Activated T-helper 2 cell treated with anti-CD3 and anti-CD28 coated beads, Interferon-gamma antibody, Interleukin-2, Interleukin-4, amounts not matched to agents 10 μg/mL and 5 μg/mL and 100 μg/mL, durations not matched to agents 14 hours and 24 hours and 36 hours (primary cell): Measurements from ENCODE around the gene FBXL19. TPM values are rescaled to one million over a fixed set of nuclear protein-coding genes. Genes with fewer than 3 reads are reported as not detected.
A peak's percentile ranks its signal among the peaks of the same experiment; 100 is the strongest.

ENCODE experiments used
- DNase-seq: peaks from one replicate; pipeline ENCODE4 v3.0.0; 2021; ENCODE audit warnings: low spot score
- H3K27ac Mint-ChIP-seq: one replicate; pipeline ENCODE4 v1.8.0; 2021; ENCODE audit warnings: mixed read lengths
- H3K27me3 Mint-ChIP-seq: one replicate; pipeline ENCODE4 v1.8.0; 2021; ENCODE audit warnings: low read depth, mixed read lengths
- H3K36me3 Mint-ChIP-seq: one replicate; pipeline ENCODE4 v1.8.0; 2021; ENCODE audit warnings: low read depth, mixed read lengths
- H3K4me1 Mint-ChIP-seq: one replicate; pipeline ENCODE4 v1.8.0; 2021; ENCODE audit warnings: low read depth, mixed read lengths
- H3K4me3 Mint-ChIP-seq: one replicate; pipeline ENCODE4 v1.8.0; 2021; ENCODE audit warnings: low read depth, mild to moderate bottlenecking, moderate library complexity, mixed read lengths
- H3K9me3 Mint-ChIP-seq: one replicate; pipeline ENCODE4 v1.8.0; 2021; ENCODE audit warnings: mixed read lengths
- intact Hi-C: fragments of 100-400 bp; cut with micrococcal nuclease; formaldehyde crosslinking; loops from one replicate; pipeline ENCODE4 v1.15.1; 2023
- total RNA-seq: library from RNA; stranded (reverse); gene quantifications from 2 replicates; pipeline ENCODE4 v1.2.3, GENCODE V29; 2022

The FBXL19 gene
- total RNA-seq, 1 donor from 2014 or later, result 34.4 TPM

- Mint-ChIP-seq H3K27ac (no peak overlapping the region), H3K27me3 (no peaks in the 10 kb centered on the region), H3K36me3 (peaks cover 7% of the 10 kb centered on the region), H3K9me3 (peaks cover 4% of the 10 kb centered on the region), H3K4me3 (peak overlapping the region; percentile 8), H3K4me1 (peaks cover 36% of the 10 kb centered on the region)
- intact Hi-C loops, result no loop called here
- DNase-seq, result no peak
Observed at GRCh38 chr16:30900588-30900987, 22.8 kb upstream of the FBXL19 start.

GRCh38 chr16:30901201-30902028 is 22.0 kb upstream of the FBXL19 start:
- peaks cover 7% of the 10 kb centered on the region for H3K36me3 Mint-ChIP-seq
- peak overlapping the region; percentile 29 for H3K27ac Mint-ChIP-seq
- DNase-seq, result no peak
- intact Hi-C loops, result loop anchor here (1.0 to 2.0 kb wide), 3 partner anchors 21 to 57 kb away; no protein-coding TSS in a partner anchor
- H3K27me3 Mint-ChIP-seq, result no peaks in the 10 kb centered on the region
- peaks cover 35% of the 10 kb centered on the region for H3K4me1 Mint-ChIP-seq
- H3K4me3 Mint-ChIP-seq, result peak overlapping the region; percentile 48
- peaks cover 4% of the 10 kb centered on the region for H3K9me3 Mint-ChIP-seq

DNA sequence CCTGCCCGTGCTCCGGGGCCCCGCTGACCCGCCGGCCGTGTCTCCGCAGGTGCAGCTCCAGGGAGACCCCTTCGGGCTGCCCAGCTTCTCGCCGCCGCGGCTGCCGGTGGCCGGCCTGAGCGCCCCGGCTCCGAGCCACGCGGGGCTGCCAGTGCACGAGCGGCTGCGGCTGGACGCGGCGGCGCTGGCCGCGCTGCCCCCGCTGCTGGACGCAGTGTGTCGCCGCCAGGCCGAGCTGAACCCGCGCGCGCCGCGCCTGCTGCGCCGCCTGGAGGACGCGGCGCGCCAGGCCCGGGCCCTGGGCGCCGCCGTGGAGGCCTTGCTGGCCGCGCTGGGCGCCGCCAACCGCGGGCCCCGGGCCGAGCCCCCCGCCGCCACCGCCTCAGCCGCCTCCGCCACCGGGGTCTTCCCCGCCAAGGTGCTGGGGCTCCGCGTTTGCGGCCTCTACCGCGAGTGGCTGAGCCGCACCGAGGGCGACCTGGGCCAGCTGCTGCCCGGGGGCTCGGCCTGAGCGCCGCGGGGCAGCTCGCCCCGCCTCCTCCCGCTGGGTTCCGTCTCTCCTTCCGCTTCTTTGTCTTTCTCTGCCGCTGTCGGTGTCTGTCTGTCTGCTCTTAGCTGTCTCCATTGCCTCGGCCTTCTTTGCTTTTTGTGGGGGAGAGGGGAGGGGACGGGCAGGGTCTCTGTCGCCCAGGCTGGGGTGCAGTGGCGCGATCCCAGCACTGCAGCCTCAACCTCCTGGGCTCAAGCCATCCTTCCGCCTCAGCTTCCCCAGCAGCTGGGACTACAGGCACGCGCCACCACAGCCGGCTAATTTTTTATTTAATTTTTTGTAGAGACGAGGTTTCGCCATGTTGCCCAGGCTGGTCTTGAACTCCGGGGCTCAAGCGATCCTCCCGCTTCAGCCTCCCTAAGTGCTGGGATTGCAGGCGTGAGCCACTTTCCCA is 21.1 kb upstream of the FBXL19 start:
- H3K27me3 Mint-ChIP-seq, result no peaks in the 10 kb centered on the region
- H3K9me3 Mint-ChIP-seq, result peaks cover 4% of the 10 kb centered on the region
- intact Hi-C loops, result loop anchor here (1.0 to 2.0 kb wide), 3 partner anchors 20 to 58 kb away; no protein-coding TSS in a partner anchor
- H3K4me3 Mint-ChIP-seq, result peak overlapping the region; percentile 96
- H3K4me1 Mint-ChIP-seq, result peaks cover 28% of the 10 kb centered on the region
- peaks cover 7% of the 10 kb centered on the region for H3K36me3 Mint-ChIP-seq
- peak; percentile 60 for DNase-seq
- H3K27ac Mint-ChIP-seq, result peak overlapping the region; percentile 100

DNA sequence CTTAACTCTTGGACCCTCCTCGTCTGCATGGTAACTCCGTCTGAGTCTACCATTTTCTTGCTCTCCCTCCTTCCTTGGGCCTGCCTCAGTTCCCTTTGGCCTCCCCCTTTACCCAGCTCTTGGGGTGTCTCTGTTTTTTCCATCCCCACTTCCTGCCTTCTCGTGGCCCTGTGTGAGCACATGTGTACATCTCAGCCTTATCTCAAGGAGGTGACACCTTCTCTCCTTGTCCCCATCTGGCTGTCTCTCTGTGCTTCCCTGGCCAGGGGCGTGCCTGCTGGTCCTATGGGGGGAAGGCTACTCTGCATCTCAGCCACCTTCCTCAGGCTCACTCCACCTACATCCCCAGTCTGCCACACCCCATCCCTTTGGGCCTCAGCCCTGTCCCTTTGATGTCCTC is 20.4 kb upstream of the FBXL19 start:
- peaks cover 7% of the 10 kb centered on the region for H3K36me3 Mint-ChIP-seq
- intact Hi-C loops, result loop anchor here (2.0 kb wide), 1 partner anchor 28 kb away; no protein-coding TSS in a partner anchor
- H3K27ac Mint-ChIP-seq, result peak overlapping the region; percentile 100
- peaks cover 4% of the 10 kb centered on the region for H3K9me3 Mint-ChIP-seq
- H3K27me3 Mint-ChIP-seq, result peaks cover 2% of the 10 kb centered on the region
- no peak for DNase-seq
- peaks cover 32% of the 10 kb centered on the region for H3K4me1 Mint-ChIP-seq
- H3K4me3 Mint-ChIP-seq, result peak overlapping the region; percentile 96

DNA sequence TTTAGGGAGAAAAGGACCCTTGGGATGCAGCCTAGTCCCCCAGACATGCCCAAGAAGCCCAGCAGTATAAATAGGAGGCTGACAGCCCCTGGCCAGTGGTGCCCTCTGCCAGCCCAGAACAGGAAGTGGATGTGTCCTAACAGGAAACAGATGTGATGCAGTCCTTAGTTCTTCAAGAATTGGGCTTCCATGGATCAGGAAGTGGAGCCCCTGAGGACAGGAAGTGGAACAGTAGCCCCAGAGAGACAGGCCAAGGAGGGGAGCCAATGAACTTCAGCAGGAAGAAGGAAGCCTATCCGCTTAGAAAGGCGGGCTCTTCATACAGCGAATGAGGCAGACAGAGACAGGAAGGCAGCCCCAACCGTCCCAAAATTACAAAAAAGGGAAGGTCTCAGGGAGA is 19.8 kb upstream of the FBXL19 start:
- Mint-ChIP-seq H3K36me3 (peaks cover 7% of the 10 kb centered on the region), H3K9me3 (peaks cover 4% of the 10 kb centered on the region), H3K27ac (peak overlapping the region; percentile 86), H3K4me3 (no peak overlapping the region), H3K27me3 (peaks cover 2% of the 10 kb centered on the region), H3K4me1 (peaks cover 32% of the 10 kb centered on the region)
- no peak for DNase-seq
- intact Hi-C loops, result loop anchor here (2.0 kb wide), 1 partner anchor 29 kb away; no protein-coding TSS in a partner anchor

DNA sequence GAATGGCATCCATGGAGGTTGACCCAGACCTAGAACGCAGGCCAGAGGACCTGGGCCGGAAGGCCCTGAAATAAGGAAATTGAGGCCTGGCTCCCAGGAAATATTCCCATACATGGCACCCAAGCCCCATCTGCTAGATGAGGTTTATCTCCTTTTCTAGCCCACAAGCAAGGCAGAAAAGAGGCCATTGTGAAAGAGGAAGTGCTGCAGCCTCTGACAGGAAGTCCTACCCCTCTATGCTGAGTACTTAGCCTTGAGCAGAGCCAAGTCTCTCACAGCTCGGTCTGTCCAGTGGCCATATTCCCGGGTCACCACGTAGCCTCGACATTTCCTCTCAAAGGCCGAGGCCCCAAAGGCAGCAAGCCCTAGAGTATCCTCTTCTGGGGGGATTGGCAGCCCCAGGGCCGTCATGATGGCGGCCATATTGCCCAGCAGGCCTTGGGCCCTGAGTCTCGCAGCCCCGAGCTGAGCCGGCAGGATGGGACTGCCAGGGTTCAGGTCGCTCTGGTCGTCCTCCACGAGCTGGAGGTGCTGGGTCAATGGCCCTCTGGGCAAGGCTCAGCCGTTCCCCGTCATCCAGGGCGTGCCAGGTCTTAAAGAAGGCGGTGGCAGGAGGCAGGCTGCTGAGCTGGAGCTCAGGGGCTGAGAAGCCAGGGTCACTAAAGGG is 19.1 kb upstream of the FBXL19 start:
- Mint-ChIP-seq H3K9me3 (peaks cover 4% of the 10 kb centered on the region), H3K27ac (peak overlapping the region; percentile 86), H3K4me3 (no peak overlapping the region), H3K27me3 (peaks cover 5% of the 10 kb centered on the region), H3K36me3 (peaks cover 7% of the 10 kb centered on the region), H3K4me1 (peaks cover 32% of the 10 kb centered on the region)
- DNase-seq, result no peak
- intact Hi-C loops, result no loop called here

- H3K27ac Mint-ChIP-seq, result no peak overlapping the region
Observed at GRCh38 chr16:30907064-30907463, 16.3 kb upstream of the FBXL19 start.

GRCh38 chr16:30910427-30911029 is 12.8 kb upstream of the FBXL19 start:
- Mint-ChIP-seq H3K36me3 (no peaks in the 10 kb centered on the region), H3K27me3 (peaks cover 5% of the 10 kb centered on the region), H3K9me3 (no peaks in the 10 kb centered on the region), H3K4me3 (no peak overlapping the region), H3K4me1 (peaks cover 4% of the 10 kb centered on the region), H3K27ac (no peak overlapping the region)
- intact Hi-C loops, result no loop called here
- no peak for DNase-seq

More at GRCh38 chr16:30907064-30907463, 16.3 kb upstream of the FBXL19 start:
- no peak for DNase-seq
- peaks cover 5% of the 10 kb centered on the region for H3K27me3 Mint-ChIP-seq
- peaks cover 7% of the 10 kb centered on the region for H3K36me3 Mint-ChIP-seq
- peaks cover 17% of the 10 kb centered on the region for H3K4me1 Mint-ChIP-seq
- no peak overlapping the region for H3K4me3 Mint-ChIP-seq
- H3K9me3 Mint-ChIP-seq, result peaks cover 4% of the 10 kb centered on the region
- intact Hi-C loops, result no loop called here

- no peak overlapping the region for H3K4me3 Mint-ChIP-seq
- no peak overlapping the region for H3K27ac Mint-ChIP-seq
- H3K27me3 Mint-ChIP-seq, result peaks cover 3% of the 10 kb centered on the region
- no peaks in the 10 kb centered on the region for H3K36me3 Mint-ChIP-seq
- no peaks in the 10 kb centered on the region for H3K9me3 Mint-ChIP-seq
- intact Hi-C loops, result no loop called here
- DNase-seq, result no peak
- H3K4me1 Mint-ChIP-seq, result peaks cover under 1% of the 10 kb centered on the region
Observed at GRCh38 chr16:30912794-30913412, 10.5 kb upstream of the FBXL19 start.

- no peak for DNase-seq
- intact Hi-C loops, result no loop called here
- Mint-ChIP-seq H3K4me3 (no peak overlapping the region), H3K4me1 (no peaks in the 10 kb centered on the region), H3K9me3 (no peaks in the 10 kb centered on the region), H3K36me3 (no peaks in the 10 kb centered on the region), H3K27me3 (no peaks in the 10 kb centered on the region), H3K27ac (no peak overlapping the region)
Observed at GRCh38 chr16:30914830-30915229, 8.5 kb upstream of the FBXL19 start.

GRCh38 chr16:30918614-30919013 is 4.8 kb upstream of the FBXL19 start:
- H3K27ac Mint-ChIP-seq, result no peak overlapping the region
- intact Hi-C loops, result no loop called here
- H3K9me3 Mint-ChIP-seq, result no peaks in the 10 kb centered on the region
- no peak for DNase-seq
- peaks cover 9% of the 10 kb centered on the region for H3K4me1 Mint-ChIP-seq
- H3K27me3 Mint-ChIP-seq, result no peaks in the 10 kb centered on the region
- H3K36me3 Mint-ChIP-seq, result no peaks in the 10 kb centered on the region
- H3K4me3 Mint-ChIP-seq, result no peak overlapping the region
